ENCODE results near the gene XKR7.
A peak's percentile ranks its signal among the peaks of the same experiment; 100 is the strongest.

XKR7 gene

DNA sequence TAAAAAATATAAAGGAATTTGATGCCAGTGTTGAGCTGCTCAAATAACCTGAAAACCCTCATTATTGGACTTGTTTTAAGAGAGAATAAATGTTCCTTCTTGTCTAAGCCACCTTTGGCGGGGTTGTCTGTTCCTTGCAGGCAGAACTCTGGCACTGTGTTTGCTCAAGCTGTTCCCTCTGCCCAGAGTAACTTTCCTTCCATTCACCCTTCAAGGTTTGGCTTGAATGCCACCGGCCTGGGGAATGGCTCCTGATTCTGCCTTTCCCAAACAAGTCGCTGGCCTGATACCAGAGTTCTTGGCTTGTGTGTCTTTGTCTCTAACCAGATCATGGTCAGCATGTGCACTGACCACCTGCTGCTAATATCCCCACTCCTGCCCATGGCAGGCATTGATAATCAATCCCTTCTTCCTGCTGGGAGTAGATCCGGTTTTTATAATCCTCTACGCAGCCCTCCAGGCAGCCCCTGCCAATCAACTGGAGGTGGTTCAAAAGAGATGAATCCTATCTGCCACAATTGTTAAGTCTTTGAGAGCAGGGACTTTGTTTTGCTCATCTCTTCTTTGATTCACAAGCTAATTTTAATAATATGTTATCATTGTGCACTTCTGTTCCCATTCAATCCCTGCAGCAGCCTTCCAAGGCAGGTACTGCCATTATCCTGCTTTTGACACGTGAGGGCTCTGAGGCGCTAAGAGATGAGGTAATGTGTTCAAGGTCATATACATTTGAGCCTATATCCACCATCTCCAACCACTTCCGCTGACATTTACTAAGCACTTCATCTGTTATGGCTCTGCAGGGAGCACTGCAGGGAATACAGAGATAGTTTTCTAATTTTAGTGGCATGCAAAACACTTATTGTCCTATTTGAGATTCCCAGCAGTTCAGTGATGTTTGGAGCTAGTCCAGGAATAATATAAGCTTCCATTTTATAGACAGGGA, 39.2 kb downstream of the XKR7 start:
- no peak overlapping the region for H3K4me3 Mint-ChIP-seq
- H3K36me3 Mint-ChIP-seq (ENCODE audit: low read depth) = no peaks in the 10 kb centered on the region
- H3K4me1 Mint-ChIP-seq (ENCODE audit: low read depth) = peaks cover 7% of the 10 kb centered on the region
- H3K27ac Mint-ChIP-seq = no peak overlapping the region
- no peaks in the 10 kb centered on the region for H3K9me3 Mint-ChIP-seq
- H3K27me3 Mint-ChIP-seq (ENCODE audit: low read depth) = no peaks in the 10 kb centered on the region

GRCh38 chr20:32007787-32008616, 40.1 kb downstream of the XKR7 start:
- H3K9me3 Mint-ChIP-seq = no peaks in the 10 kb centered on the region
- peaks cover 7% of the 10 kb centered on the region for H3K4me1 Mint-ChIP-seq (ENCODE audit: low read depth)
- H3K36me3 Mint-ChIP-seq (ENCODE audit: low read depth) = no peaks in the 10 kb centered on the region
- H3K4me3 Mint-ChIP-seq = no peak overlapping the region
- H3K27me3 Mint-ChIP-seq (ENCODE audit: low read depth) = no peaks in the 10 kb centered on the region
- no peak overlapping the region for H3K27ac Mint-ChIP-seq

DNA sequence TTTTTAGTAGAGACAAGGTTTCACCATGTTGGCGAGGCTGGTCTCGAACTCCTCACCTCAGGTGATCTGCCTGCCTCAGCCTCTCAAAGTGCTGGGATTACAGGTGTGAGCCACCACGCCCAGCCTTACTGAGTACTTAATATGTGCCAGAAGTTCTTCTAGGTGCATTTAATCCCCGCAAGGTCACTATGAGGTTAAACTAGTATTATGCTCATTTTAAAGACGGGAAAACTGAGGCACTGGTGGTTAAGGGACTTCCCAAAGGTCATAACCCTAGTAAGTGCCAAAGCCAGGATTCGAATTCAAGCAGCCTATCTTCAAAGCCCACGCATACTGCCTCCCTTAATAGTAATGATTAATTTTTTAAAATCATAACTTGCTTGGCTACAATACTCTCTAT, 41.6 kb downstream of the XKR7 start:
- Mint-ChIP-seq H3K4me1 (ENCODE audit: low read depth) (peaks cover 7% of the 10 kb centered on the region), H3K4me3 (no peak overlapping the region), H3K9me3 (no peaks in the 10 kb centered on the region), H3K36me3 (ENCODE audit: low read depth) (no peaks in the 10 kb centered on the region), H3K27me3 (ENCODE audit: low read depth) (peaks cover 4% of the 10 kb centered on the region), H3K27ac (no peak overlapping the region)

DNA sequence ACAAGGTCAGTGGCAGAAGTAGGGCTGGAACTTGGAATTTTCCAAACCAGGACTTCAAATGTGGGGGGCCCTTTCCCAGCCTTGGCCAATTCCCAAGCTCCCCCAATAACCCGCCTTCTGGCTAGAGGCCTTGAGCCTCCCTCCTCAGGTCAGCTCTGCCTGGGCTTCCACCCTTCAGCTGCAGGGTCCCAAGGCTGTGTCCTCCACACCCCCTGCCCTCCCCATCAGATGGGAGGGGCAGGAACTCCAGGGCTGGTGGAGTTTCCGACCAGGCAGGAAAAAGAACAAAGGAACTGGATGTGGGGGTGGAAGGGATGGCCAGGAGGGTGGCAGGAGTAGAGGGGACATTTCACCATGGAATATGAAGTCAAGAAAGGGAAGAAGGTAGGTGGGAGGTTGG, 42.1 kb downstream of the XKR7 start, which contains the start of gene CCM2L:
Gene CCM2L (plus strand): TSS at position 338 of the 400 bp plus-strand sequence. CDS start 17 bp downstream, at position 355.
- H3K4me3 Mint-ChIP-seq = no peak within 1 kb of the TSS
- H3K4me1 Mint-ChIP-seq (ENCODE audit: low read depth) = peaks cover 7% of the 10 kb centered on the region
- H3K27me3 Mint-ChIP-seq (ENCODE audit: low read depth) = peaks cover 9% of the 10 kb centered on the region
- H3K9me3 Mint-ChIP-seq = no peaks in the 10 kb centered on the region
- no peaks in the 10 kb centered on the region for H3K36me3 Mint-ChIP-seq (ENCODE audit: low read depth)
- no peak within 1 kb of the TSS for H3K27ac Mint-ChIP-seq

GRCh38 chr20:32010666-32011065, 42.7 kb downstream of the XKR7 start:
- peaks cover 7% of the 10 kb centered on the region for H3K4me1 Mint-ChIP-seq (ENCODE audit: low read depth)
- H3K36me3 Mint-ChIP-seq (ENCODE audit: low read depth) = no peaks in the 10 kb centered on the region
- no peak overlapping the region for H3K4me3 Mint-ChIP-seq
- no peaks in the 10 kb centered on the region for H3K9me3 Mint-ChIP-seq
- H3K27me3 Mint-ChIP-seq (ENCODE audit: low read depth) = peaks cover 15% of the 10 kb centered on the region
- no peak overlapping the region for H3K27ac Mint-ChIP-seq

DNA sequence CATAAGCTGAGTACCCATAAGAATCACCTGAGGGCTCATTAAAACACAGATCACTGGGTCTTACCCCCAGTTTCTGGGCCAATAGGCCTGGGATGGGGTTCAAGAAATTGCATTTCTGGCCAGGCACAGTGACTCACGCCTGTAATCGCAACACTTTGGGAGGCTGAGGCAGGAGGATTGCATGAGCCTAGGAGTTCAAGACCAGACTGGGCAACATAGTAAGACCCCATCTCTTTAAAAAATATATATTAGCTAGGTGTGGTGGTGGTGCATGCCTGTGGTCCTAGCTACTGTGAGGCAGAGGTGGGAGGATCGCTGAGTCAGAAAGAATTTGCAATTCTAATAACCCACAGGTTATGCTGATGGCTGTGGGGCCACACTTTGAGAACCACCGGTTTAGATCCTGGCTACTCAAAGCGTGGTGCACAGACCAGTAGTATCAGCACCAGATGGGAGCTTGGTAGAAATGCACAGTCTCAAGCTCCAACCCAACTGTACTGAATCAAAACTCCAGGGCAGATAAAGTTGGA, 44.3 kb downstream of the XKR7 start:
- Mint-ChIP-seq H3K4me1 (ENCODE audit: low read depth) (peaks cover 7% of the 10 kb centered on the region), H3K27ac (no peak overlapping the region), H3K27me3 (ENCODE audit: low read depth) (peaks cover 30% of the 10 kb centered on the region), H3K4me3 (no peak overlapping the region), H3K36me3 (ENCODE audit: low read depth) (no peaks in the 10 kb centered on the region), H3K9me3 (no peaks in the 10 kb centered on the region)

GRCh38 chr20:32013326-32013725, 45.4 kb downstream of the XKR7 start:
- Mint-ChIP-seq H3K27ac (no peak overlapping the region), H3K27me3 (ENCODE audit: low read depth) (peaks cover 41% of the 10 kb centered on the region), H3K9me3 (no peaks in the 10 kb centered on the region), H3K4me1 (ENCODE audit: low read depth) (peaks cover 4% of the 10 kb centered on the region), H3K4me3 (no peak overlapping the region), H3K36me3 (ENCODE audit: low read depth) (no peaks in the 10 kb centered on the region)

- peaks cover 2% of the 10 kb centered on the region for H3K36me3 Mint-ChIP-seq (ENCODE audit: low read depth)
- H3K27me3 Mint-ChIP-seq (ENCODE audit: low read depth) = peaks cover 80% of the 10 kb centered on the region
- H3K27ac Mint-ChIP-seq = no peak overlapping the region
- H3K4me3 Mint-ChIP-seq = peak overlapping the region; percentile 77
- H3K4me1 Mint-ChIP-seq (ENCODE audit: low read depth) = peaks cover 15% of the 10 kb centered on the region
- H3K9me3 Mint-ChIP-seq = no peaks in the 10 kb centered on the region
Observed at GRCh38 chr20:32017711-32018251, 49.8 kb downstream of the XKR7 start.

DNA sequence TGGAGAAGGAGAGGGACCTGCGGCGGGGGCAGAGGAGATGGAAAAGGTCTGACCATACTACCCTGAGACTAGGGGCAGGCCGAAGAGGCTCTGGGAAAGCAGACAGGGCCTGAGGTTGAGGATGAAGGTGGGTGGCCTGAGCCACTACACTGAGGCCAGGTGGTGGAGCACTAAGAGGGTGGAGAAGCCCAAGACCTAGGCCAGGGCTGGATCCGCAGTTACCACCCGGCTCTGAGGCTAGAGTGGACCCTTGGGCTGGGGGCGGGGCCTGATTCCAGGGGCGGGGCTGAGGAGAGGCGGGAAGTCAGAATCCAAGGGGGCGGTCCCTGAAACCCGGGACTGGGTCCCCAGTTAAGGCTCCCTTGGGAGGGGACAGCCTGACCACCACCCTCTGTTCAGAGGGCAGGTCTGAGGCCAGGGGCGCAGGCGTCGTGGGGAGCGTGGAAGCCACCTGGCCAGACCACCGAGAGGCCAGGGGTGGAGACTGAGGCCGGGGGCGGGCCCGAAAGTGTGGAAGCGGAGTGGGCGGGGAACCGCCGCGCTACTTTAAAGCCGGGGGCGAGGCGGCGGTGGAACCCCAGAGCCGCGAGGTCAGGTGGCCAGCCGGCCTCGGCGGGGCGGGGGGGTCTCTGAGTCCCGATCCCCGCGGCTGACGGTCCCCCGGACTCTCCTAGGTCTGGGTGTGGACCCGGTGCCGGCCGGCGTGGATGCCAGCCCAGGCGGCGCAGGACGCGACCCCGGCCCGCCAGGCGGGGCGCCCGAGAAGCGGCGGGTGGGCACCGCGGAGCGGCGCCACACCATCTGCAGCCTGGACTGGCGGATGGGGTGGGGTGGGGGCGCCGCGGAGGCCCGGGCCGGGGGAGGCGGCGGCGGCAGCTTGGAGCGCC, 50.6 kb downstream of the XKR7 start:
- Mint-ChIP-seq H3K4me3 (peak overlapping the region; percentile 77), H3K27me3 (ENCODE audit: low read depth) (peaks cover 85% of the 10 kb centered on the region), H3K36me3 (ENCODE audit: low read depth) (peaks cover 2% of the 10 kb centered on the region), H3K9me3 (no peaks in the 10 kb centered on the region), H3K4me1 (ENCODE audit: low read depth) (peaks cover 15% of the 10 kb centered on the region), H3K27ac (no peak overlapping the region)

DNA sequence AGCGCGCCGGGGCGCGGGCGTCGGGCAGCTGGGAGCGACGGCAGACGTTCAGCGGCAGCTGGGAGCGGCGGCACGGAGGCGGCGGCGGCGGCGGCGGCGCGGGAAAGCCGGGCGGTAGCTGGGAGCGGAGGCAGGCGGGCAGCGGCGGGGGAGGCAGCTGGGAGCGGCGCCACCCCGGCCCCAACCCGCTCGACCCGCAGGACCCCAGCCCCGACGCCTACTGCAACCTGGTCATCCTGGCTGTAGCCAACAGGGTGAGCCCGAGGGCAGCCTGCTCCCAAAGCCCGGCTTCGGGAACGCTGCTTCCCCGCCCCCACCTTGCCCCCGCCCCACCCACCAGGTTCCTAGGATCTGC, 51.2 kb downstream of the XKR7 start:
- H3K9me3 Mint-ChIP-seq = no peaks in the 10 kb centered on the region
- no peak overlapping the region for H3K27ac Mint-ChIP-seq
- H3K4me1 Mint-ChIP-seq (ENCODE audit: low read depth) = peaks cover 15% of the 10 kb centered on the region
- peak overlapping the region; percentile 86 for H3K4me3 Mint-ChIP-seq
- H3K27me3 Mint-ChIP-seq (ENCODE audit: low read depth) = peaks cover 91% of the 10 kb centered on the region
- peaks cover 2% of the 10 kb centered on the region for H3K36me3 Mint-ChIP-seq (ENCODE audit: low read depth)

- Mint-ChIP-seq H3K36me3 (ENCODE audit: low read depth) (peaks cover 2% of the 10 kb centered on the region), H3K9me3 (no peaks in the 10 kb centered on the region), H3K27ac (no peak overlapping the region), H3K4me3 (peak overlapping the region; percentile 86), H3K27me3 (ENCODE audit: low read depth) (peaks cover 86% of the 10 kb centered on the region), H3K4me1 (ENCODE audit: low read depth) (peaks cover 15% of the 10 kb centered on the region)
Observed at GRCh38 chr20:32019563-32020463, 51.9 kb downstream of the XKR7 start.

DNA sequence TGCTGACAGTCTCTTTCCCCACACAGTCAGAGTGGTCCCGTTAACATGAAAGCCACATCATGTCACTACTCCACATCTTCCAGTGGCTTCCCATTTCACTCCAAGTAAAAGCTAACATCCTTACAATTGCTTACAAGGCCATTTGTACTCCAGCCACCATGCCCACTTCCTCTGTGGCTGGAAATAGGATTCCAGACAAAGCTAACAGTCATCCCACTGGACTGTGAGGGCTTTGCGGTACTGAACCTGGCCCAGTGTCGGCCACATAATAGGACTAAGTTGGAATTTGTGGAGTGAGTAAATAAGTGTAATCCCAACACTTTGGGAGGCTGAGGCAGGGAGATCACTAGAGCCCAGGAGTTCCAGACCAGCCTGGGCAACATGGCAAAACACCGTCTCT, 53.1 kb downstream of the XKR7 start:
- Mint-ChIP-seq H3K4me1 (ENCODE audit: low read depth) (peaks cover 15% of the 10 kb centered on the region), H3K27ac (no peak overlapping the region), H3K27me3 (ENCODE audit: low read depth) (peaks cover 76% of the 10 kb centered on the region), H3K4me3 (no peak overlapping the region), H3K9me3 (no peaks in the 10 kb centered on the region), H3K36me3 (ENCODE audit: low read depth) (peaks cover 2% of the 10 kb centered on the region)
